Keratinocyte (primary cell): ENCODE results near the gene EIF4G2. TPM values are rescaled to one million over a fixed set of nuclear protein-coding genes. Genes with fewer than 3 reads are reported as not detected.

ENCODE experiments used
- DNase-seq: peaks from one replicate; pipeline ENCODE4 v3.0.0-alpha.2; 2011; ENCODE audit warnings: low read depth, missing footprints, low spot score
- FAIRE-seq: peaks from 2 replicates; lab custom pipeline; 2011; peaks lifted over from hg19 to GRCh38; lab: Jason Lieb, UNC
- H2AFZ ChIP-seq: 2 replicates; pipeline ENCODE4 v1.6.0; 2012; ENCODE audit warnings: low read length, control low read depth, inconsistent platforms; ENCODE audit not compliant: control insufficient read depth
- H3K27ac ChIP-seq: 2 replicates; pipeline ENCODE4 v1.5.1; 2011; ENCODE audit warnings: low read length; ENCODE audit not compliant: control insufficient read depth, insufficient read depth
- H3K27me3 ChIP-seq: 3 replicates; pipeline ENCODE4 v1.6.0; 2011; ENCODE audit warnings: low read length; ENCODE audit not compliant: control insufficient read depth, insufficient read depth; ENCODE audit errors: extremely low read depth
- H3K36me3 ChIP-seq, 2 experiments: 2 replicates in 1 of 2; 3 replicates in 1 of 2; pipeline ENCODE4 v1.5.1; 2011; ENCODE audit warnings: low read length in 2 of 2, mild to moderate bottlenecking in 1 of 2; ENCODE audit not compliant: control insufficient read depth in 2 of 2, insufficient read depth in 2 of 2; ENCODE audit errors: extremely low read depth in 1 of 2
- H3K4me1 ChIP-seq: 3 replicates; pipeline ENCODE4 v1.5.1; 2011; ENCODE audit warnings: low read length; ENCODE audit not compliant: control insufficient read depth, insufficient read depth; ENCODE audit errors: extremely low read depth
- H3K4me2 ChIP-seq: 3 replicates; pipeline ENCODE4 v1.6.0; 2011; ENCODE audit warnings: low read depth, low read length; ENCODE audit not compliant: control insufficient read depth, insufficient read depth; ENCODE audit errors: extremely low read depth
- H3K4me3 ChIP-seq, 3 experiments: fragments of 200-600 bp in 1 of 3; sonication (generic) in 1 of 3; 2 replicates in 2 of 3; 3 replicates in 1 of 3; pipeline ENCODE4 v1.5.1; 2011 to 2016; ENCODE audit warnings: low read length in 3 of 3, mild to moderate bottlenecking in 3 of 3, control low read depth in 2 of 3, inconsistent platforms in 1 of 3, low read depth in 1 of 3, mixed read lengths in 1 of 3, mixed run types in 1 of 3, moderate library complexity in 1 of 3; ENCODE audit not compliant: control insufficient read depth in 2 of 3, insufficient read depth in 2 of 3; ENCODE audit errors: extremely low read depth in 1 of 3
- H3K79me2 ChIP-seq: 2 replicates; pipeline ENCODE4 v1.6.0; 2012; ENCODE audit warnings: low read length; ENCODE audit not compliant: control insufficient read depth, insufficient read depth
- H3K9ac ChIP-seq: 3 replicates; pipeline ENCODE4 v1.6.0; 2011; ENCODE audit warnings: low read length; ENCODE audit not compliant: control insufficient read depth, insufficient read depth; ENCODE audit errors: extremely low read depth
- H3K9me1 ChIP-seq: 3 replicates; pipeline ENCODE4 v1.6.0; 2011; ENCODE audit warnings: low read length; ENCODE audit not compliant: control insufficient read depth, insufficient read depth; ENCODE audit errors: extremely low read depth
- H3K9me3 ChIP-seq: 2 replicates; pipeline ENCODE4 v1.5.1; 2012; ENCODE audit warnings: low read depth, low read length; ENCODE audit not compliant: control insufficient read depth
- H4K20me1 ChIP-seq: 3 replicates; pipeline ENCODE4 v1.6.0; 2011; ENCODE audit warnings: low read length; ENCODE audit not compliant: control insufficient read depth, insufficient read depth; ENCODE audit errors: extremely low read depth
- EZH2 ChIP-seq: IDR thresholded peaks from one replicate; pipeline ENCODE4 v1.6.1; 2012; ENCODE audit warnings: inconsistent platforms, mild to moderate bottlenecking, low read length, moderate library complexity
- dilution Hi-C: fragments of 300-500 bp; cut with MboI; formaldehyde crosslinking; loops from one replicate; pipeline ENCODE4 v1.7.0; 2020; ENCODE audit warnings: low sequenced_read_pairs; ENCODE audit not compliant: extremely low pct_ligation_motif_present
- polyA plus RNA-seq, 5 experiments: library from polyadenylated mRNA; depleted of rRNA in 3 of 5; stranded (reverse) in 3 of 5; stranded (forward) in 1 of 5; unstranded in 1 of 5; fragments of >200 nt; gene quantifications; 1 replicate in 1 of 5; 2 replicates in 3 of 5; 3 replicates in 1 of 5; pipeline versions ENCODE4 v1.2.1 to v1.2.3, GENCODE V29; 2011 to 2012; ENCODE audit warnings: missing spikeins in 2 of 5, low read depth in 1 of 5, low replicate concordance in 1 of 5
- TF ChIP-seq, protein P1 (sequence below), 3 experiments: IDR thresholded peaks in 1 of 3; conservative IDR thresholded peaks in 1 of 3; optimal IDR thresholded peaks in 1 of 3; 2 replicates in 2 of 3; 3 replicates in 1 of 3; pipeline versions ENCODE3 to v1.5.1; 2011; ENCODE audit warnings: low read length in 3 of 3, mild to moderate bottlenecking in 3 of 3, moderate library complexity in 2 of 3, control low read depth in 1 of 3, inconsistent platforms in 1 of 3; ENCODE audit not compliant: insufficient read depth in 2 of 3; ENCODE audit errors: extremely low read depth in 1 of 3

The EIF4G2 gene
- polyA plus RNA-seq, 1 donor (not counting 4 experiments of a cell fraction or from before 2014, with no cell fraction given) = 643 TPM

DNA sequence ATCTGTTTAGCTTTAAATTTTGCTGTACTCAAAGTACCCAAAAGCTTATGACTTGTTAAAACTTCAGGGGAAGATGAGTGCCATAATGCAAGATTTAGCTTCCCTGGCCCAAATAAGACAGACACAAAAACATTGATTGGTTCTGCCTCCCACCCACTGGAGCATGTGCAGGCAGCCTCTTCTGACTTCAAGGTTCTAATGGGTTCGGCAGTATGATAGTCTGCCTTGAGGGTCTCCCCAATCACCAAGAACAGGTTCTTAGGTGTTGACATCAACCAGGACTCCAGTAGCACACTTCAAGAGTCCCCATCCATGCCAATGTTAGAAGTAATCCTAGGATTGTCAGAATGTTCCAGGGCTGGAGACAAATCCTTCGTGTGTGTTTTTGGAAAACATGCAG lies 12.5 kb downstream of the EIF4G2 start:
- Histone ChIP-seq H3K4me1 (peaks cover 5% of the 10 kb centered on the region), H2AFZ (no peak overlapping the region), H3K4me2 (no peak overlapping the region), H3K4me3 (no peak overlapping the region), H3K9me3 (no peaks in the 10 kb centered on the region), H3K27me3 (no peaks in the 10 kb centered on the region), H3K9me1 (no peaks in the 10 kb centered on the region), H4K20me1 (peaks cover 4% of the 10 kb centered on the region), H3K36me3 (peaks cover 34 to 41% of the 10 kb centered on the region in 2 experiments), H3K79me2 (no peaks in the 10 kb centered on the region), H3K27ac (no peak overlapping the region), H3K9ac (no peak overlapping the region)
- dilution Hi-C loops = no loop called here
- DNase-seq (no peak), FAIRE-seq (no peak)
- TF ChIP-seq EZH2 = no peak
- TF ChIP-seq, protein P1, sequence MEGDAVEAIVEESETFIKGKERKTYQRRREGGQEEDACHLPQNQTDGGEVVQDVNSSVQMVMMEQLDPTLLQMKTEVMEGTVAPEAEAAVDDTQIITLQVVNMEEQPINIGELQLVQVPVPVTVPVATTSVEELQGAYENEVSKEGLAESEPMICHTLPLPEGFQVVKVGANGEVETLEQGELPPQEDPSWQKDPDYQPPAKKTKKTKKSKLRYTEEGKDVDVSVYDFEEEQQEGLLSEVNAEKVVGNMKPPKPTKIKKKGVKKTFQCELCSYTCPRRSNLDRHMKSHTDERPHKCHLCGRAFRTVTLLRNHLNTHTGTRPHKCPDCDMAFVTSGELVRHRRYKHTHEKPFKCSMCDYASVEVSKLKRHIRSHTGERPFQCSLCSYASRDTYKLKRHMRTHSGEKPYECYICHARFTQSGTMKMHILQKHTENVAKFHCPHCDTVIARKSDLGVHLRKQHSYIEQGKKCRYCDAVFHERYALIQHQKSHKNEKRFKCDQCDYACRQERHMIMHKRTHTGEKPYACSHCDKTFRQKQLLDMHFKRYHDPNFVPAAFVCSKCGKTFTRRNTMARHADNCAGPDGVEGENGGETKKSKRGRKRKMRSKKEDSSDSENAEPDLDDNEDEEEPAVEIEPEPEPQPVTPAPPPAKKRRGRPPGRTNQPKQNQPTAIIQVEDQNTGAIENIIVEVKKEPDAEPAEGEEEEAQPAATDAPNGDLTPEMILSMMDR (optimal IDR thresholded peaks at IDR 0.05 in 1 of 3, IDR thresholded peaks at IDR 0.05 in 1 of 3, conservative IDR thresholded peaks at IDR 0.05 in 1 of 3; ENCODE audit: extremely low read depth in 1 of 3, insufficient read depth in 2 of 3, low read length in 3 of 3) = no peak

DNA sequence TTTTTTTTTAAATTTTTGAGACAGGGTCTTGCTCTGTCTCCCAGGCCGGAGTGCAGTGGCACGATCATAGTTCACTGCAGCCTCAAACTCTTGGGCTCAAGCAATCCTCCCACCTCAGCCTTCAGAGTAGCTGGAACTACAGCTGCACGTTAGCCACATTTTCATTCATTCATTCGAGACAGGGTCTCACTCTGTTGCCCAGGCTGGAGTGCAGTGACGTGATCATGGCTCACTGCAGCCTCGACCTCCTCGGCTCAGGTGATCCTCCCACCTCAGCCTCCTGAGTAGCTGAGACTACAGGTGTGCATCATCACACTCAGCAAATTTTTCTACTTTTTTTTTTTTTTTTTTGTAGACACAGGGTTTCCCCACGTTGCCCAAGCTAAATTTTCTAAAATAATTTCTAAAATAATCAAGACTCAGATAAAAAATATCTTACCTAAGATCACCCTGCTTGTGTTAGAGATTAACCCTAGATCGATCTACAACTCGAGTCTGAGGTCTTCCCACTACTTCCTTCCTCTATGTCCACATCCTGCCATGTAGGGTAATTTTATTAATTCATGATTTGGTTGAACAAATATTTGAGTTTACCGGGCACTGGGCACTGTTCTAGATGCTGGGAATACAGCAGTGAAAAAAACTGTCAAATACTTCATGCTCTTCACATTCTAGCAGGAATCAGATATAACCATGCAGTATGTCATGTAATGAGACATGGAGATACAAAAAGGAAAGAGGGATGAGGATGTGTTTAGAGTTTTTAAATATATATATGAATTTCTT lies 15.1 kb downstream of the EIF4G2 start:
- no peak overlapping the region for H3K4me2 ChIP-seq
- FAIRE-seq (no peak), DNase-seq (no peak)
- H3K27me3 ChIP-seq = no peaks in the 10 kb centered on the region
- peaks cover 4% of the 10 kb centered on the region for H4K20me1 ChIP-seq
- dilution Hi-C loops = no loop called here
- H3K4me1 ChIP-seq = peaks cover 5% of the 10 kb centered on the region
- no peak overlapping the region for H3K27ac ChIP-seq
- H3K9me1 ChIP-seq = no peaks in the 10 kb centered on the region
- no peak overlapping the region for H3K9ac ChIP-seq
- no peak overlapping the region for H3K4me3 ChIP-seq
- peaks cover 14 to 24% of the 10 kb centered on the region in 2 experiments for H3K36me3 ChIP-seq
- no peak overlapping the region for H2AFZ ChIP-seq
- TF ChIP-seq EZH2 = no peak
- TF ChIP-seq, protein P1 (optimal IDR thresholded peaks at IDR 0.05 in 1 of 3, IDR thresholded peaks at IDR 0.05 in 1 of 3, conservative IDR thresholded peaks at IDR 0.05 in 1 of 3; ENCODE audit: extremely low read depth in 1 of 3, insufficient read depth in 2 of 3, low read length in 3 of 3) = no peak
- no peaks in the 10 kb centered on the region for H3K79me2 ChIP-seq
- no peaks in the 10 kb centered on the region for H3K9me3 ChIP-seq
